GM12865 (cell line): Measurements from ENCODE around the gene RBM26.
"Not testable (repeated sequence)": the region's sequence is repeated elsewhere in the genome, so short reads cannot be mapped to it uniquely, and the experiment has no call there.

Experiments
- DNase-seq: peaks from one replicate; pipeline ENCODE4 v3.0.0; 2010; ENCODE audit warnings: low read depth
- H3K4me3 ChIP-seq: 2 replicates; pipeline ENCODE4 v1.5.1; 2011; ENCODE audit warnings: mild to moderate bottlenecking, low read depth, low read length, control low read depth
- CTCF ChIP-seq: IDR thresholded peaks from 2 replicates; pipeline ENCODE4 v1.5.1; 2011; ENCODE audit warnings: low read length, control low read depth, low read depth, inconsistent platforms; ENCODE audit not compliant: insufficient read depth; ENCODE audit errors: missing control alignments

RBM26 gene

GRCh38 chr13:79289571-79289970 is 116.5 kb downstream of the RBM26 start:
- no peak for DNase-seq
- no peak overlapping the region for H3K4me3 ChIP-seq
- no peak for TF ChIP-seq CTCF

GRCh38 chr13:79287939-79288795 is 117.9 kb downstream of the RBM26 start:
- no peak for DNase-seq

DNA sequence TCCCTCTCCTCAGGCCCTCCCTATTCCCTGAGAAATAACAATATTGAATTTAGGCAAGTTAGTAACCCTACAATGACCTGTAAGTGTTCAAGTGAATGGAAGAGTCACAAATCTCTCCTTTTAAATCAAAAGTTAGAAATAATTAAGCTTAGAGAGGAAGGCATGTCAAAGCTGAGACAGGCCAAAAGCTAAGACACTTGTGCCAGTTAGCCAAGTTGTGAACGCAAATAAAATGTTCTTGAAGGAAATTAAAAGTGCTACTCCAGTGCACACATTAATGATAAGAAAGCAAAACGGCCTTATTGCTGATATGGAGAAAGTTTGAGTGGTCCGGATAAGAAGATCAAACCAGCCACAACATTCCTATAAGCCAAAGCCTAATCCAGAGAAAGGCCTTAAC is 120.9 kb downstream of the RBM26 start:
- TF ChIP-seq CTCF: no peak
- no peak for DNase-seq
- no peak overlapping the region for H3K4me3 ChIP-seq

More at GRCh38 chr13:79287939-79288795, 117.9 kb downstream of the RBM26 start:
- no peak overlapping the region for H3K4me3 ChIP-seq
- no peak for TF ChIP-seq CTCF

GRCh38 chr13:79283742-79284141 is 122.3 kb downstream of the RBM26 start:
- DNase-seq: no peak
- TF ChIP-seq CTCF: no peak
- H3K4me3 ChIP-seq: no peak overlapping the region

DNA sequence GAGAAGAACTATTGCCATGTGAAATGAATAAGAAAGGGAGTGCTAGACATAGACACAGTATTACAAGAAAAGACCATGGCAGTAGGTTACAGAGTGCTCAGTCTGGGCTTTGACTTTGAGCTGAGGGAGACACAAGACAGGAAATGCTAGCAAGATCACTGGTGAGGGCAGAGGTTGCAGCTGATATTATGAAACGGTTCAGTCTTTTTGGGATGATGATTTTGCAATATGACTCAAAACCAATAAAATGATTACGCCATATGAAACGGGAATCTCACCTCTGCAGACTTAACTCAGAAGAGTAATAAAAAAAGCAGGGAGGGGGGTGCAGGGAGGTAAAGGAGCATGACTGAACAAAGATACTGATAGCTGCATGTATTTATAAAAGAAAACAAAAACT is 123.1 kb downstream of the RBM26 start:
- H3K4me3 ChIP-seq: no peak overlapping the region
- no peak for DNase-seq
- TF ChIP-seq CTCF: no peak

GRCh38 chr13:79282508-79282907 is 123.5 kb downstream of the RBM26 start:
- H3K4me3 ChIP-seq: no peak overlapping the region
- no peak for DNase-seq
- no peak for TF ChIP-seq CTCF

DNA sequence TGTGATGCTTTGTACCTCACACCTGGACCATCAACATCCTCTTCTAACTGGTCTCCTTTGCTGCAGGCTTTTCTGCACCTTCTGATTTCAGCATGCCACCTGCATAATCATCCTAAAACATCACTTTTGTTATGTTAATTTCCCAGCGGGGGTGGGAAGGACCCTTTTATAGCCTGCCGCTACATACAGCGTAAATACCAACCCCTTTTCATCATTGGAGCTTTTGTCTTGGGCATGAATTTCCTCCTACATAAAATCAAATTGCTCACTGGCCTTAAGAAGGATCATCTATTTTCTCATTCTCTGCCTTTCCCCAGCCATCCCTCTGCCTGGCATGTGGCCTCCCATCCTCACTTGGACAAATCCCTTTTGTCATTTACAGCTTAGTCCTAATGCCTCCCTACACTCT is 124.7 kb downstream of the RBM26 start:
- no peak for DNase-seq
- TF ChIP-seq CTCF: no peak
- no peak overlapping the region for H3K4me3 ChIP-seq

GRCh38 chr13:79279735-79280134 is 126.3 kb downstream of the RBM26 start:
- DNase-seq, H3K4me3 ChIP-seq: not testable (repeated sequence)
